NCI-H526 treated with DMSO at 0.1 percent for 48 hours (cell line): Measurements from ENCODE around the gene WNT1.

ENCODE experiments used
- DNase-seq: peaks from one replicate; lab custom pipeline; 2025; lab: John Stamatoyannopoulos, UW

Gene WNT1

GRCh38 chr12:49028666-49029275, 50.6 kb downstream of the WNT1 start:
- no peak for DNase-seq

- DNase-seq, result no peak
Observed at GRCh38 chr12:49030119-49030518, 52.0 kb downstream of the WNT1 start.

- no peak for DNase-seq
Observed at GRCh38 chr12:49030714-49031572, 52.8 kb downstream of the WNT1 start.

GRCh38 chr12:49031573-49032161, 53.5 kb downstream of the WNT1 start:
- DNase-seq, result no peak
